ENCODE data around the gene DEXI. TPM values are rescaled to one million over a fixed set of nuclear protein-coding genes. Genes with fewer than 3 reads are reported as not detected.

DEXI gene
- total and polyA plus RNA-seq, 2 of the 13 experiments (the other 11 are each of a cell fraction or from before 2014, with no cell fraction given): 51.5 to 70.4 TPM

DNA sequence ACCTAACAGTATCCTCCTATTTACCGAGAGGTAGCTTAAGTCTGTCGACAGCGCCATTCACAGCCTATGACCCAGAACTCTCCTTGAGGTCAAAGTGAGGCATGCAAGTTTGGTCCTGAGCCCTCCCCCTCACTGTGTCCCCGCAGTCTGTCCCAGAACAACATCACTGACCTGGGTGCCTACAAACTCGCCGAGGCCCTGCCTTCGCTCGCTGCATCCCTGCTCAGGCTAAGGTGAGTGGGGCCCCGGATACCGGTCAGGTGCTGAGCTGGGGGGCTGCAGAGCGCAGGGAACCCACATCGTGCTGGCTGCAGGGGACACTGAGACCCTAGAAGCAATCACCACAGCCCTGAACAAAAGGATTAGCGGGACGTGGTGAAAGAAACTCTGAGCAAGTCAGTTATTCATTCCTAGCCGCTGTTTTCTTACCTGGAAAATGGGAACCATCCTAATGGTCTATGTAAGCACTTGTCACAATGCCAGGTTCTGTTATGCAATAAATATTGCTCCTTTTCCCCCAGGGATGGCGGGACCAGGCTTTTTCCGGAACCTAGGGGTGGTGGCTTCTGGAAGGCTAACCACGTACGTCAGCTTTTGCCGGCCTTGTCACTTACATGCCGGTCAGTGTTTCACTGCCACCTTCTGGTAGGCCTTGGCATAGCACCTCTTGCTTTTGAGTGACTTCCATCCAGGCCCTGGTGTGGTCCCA is 23.8 kb downstream of the DEXI start (continued):
- TF ChIP-seq, protein P1, sequence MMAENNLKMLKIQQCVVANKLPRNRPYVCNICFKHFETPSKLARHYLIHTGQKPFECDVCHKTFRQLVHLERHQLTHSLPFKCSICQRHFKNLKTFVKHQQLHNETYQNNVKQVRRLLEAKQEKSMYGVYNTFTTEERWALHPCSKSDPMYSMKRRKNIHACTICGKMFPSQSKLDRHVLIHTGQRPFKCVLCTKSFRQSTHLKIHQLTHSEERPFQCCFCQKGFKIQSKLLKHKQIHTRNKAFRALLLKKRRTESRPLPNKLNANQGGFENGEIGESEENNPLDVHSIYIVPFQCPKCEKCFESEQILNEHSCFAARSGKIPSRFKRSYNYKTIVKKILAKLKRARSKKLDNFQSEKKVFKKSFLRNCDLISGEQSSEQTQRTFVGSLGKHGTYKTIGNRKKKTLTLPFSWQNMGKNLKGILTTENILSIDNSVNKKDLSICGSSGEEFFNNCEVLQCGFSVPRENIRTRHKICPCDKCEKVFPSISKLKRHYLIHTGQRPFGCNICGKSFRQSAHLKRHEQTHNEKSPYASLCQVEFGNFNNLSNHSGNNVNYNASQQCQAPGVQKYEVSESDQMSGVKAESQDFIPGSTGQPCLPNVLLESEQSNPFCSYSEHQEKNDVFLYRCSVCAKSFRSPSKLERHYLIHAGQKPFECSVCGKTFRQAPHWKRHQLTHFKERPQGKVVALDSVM (CRISPR knock-in tag; IDR thresholded peaks at IDR 0.05): 0 out of 2 replicates have a peak, but pooled peaks have one; percentile 19
- TF ChIP-seq ZNF256 (CRISPR knock-in tag; conservative IDR thresholded peaks at IDR 0.05) (no peak), NRL (CRISPR knock-in tag; IDR thresholded peaks at IDR 0.05; ENCODE audit: borderline replicate concordance) (peak; percentile 65; the same call in 1 of the 2 replicates), ZNF251 (CRISPR knock-in tag; IDR thresholded peaks at IDR 0.05) (no peak), GATAD2A (CRISPR knock-in tag; IDR thresholded peaks at IDR 0.05) (peak; percentile 69), ADNP (CRISPR knock-in tag; IDR thresholded peaks at IDR 0.05) (no peak), ZNF230 (CRISPR knock-in tag; IDR thresholded peaks at IDR 0.05) (no peak), ZFP1 (CRISPR knock-in tag; IDR thresholded peaks at IDR 0.05) (no peak), LCORL (IDR thresholded peaks at IDR 0.05) (no peak), LCORL (CRISPR knock-in tag; IDR thresholded peaks at IDR 0.05) (peak; percentile 73; the same call in 1 of the 2 replicates), ZNF549 (CRISPR knock-in tag; IDR thresholded peaks at IDR 0.05) (no peak), ZSCAN25 (CRISPR knock-in tag; IDR thresholded peaks at IDR 0.05) (peak; percentile 52; the same call in 1 of the 2 replicates), ZNF264 (CRISPR knock-in tag; IDR thresholded peaks at IDR 0.05) (no peak), KAT7 (CRISPR knock-in tag; IDR thresholded peaks at IDR 0.05; ENCODE audit: borderline replicate concordance) (no peak)
- TF ChIP-seq, protein P2, sequence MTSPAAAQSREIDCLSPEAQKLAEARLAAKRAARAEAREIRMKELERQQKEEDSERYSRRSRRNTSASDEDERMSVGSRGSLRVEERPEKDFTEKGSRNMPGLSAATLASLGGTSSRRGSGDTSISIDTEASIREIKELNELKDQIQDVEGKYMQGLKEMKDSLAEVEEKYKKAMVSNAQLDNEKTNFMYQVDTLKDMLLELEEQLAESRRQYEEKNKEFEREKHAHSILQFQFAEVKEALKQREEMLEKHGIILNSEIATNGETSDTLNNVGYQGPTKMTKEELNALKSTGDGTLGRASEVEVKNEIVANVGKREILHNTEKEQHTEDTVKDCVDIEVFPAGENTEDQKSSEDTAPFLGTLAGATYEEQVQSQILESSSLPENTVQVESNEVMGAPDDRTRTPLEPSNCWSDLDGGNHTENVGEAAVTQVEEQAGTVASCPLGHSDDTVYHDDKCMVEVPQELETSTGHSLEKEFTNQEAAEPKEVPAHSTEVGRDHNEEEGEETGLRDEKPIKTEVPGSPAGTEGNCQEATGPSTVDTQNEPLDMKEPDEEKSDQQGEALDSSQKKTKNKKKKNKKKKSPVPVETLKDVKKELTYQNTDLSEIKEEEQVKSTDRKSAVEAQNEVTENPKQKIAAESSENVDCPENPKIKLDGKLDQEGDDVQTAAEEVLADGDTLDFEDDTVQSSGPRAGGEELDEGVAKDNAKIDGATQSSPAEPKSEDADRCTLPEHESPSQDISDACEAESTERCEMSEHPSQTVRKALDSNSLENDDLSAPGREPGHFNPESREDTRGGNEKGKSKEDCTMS (CRISPR knock-in tag; conservative IDR thresholded peaks at IDR 0.05): no peak
- TF ChIP-seq, protein P3, sequence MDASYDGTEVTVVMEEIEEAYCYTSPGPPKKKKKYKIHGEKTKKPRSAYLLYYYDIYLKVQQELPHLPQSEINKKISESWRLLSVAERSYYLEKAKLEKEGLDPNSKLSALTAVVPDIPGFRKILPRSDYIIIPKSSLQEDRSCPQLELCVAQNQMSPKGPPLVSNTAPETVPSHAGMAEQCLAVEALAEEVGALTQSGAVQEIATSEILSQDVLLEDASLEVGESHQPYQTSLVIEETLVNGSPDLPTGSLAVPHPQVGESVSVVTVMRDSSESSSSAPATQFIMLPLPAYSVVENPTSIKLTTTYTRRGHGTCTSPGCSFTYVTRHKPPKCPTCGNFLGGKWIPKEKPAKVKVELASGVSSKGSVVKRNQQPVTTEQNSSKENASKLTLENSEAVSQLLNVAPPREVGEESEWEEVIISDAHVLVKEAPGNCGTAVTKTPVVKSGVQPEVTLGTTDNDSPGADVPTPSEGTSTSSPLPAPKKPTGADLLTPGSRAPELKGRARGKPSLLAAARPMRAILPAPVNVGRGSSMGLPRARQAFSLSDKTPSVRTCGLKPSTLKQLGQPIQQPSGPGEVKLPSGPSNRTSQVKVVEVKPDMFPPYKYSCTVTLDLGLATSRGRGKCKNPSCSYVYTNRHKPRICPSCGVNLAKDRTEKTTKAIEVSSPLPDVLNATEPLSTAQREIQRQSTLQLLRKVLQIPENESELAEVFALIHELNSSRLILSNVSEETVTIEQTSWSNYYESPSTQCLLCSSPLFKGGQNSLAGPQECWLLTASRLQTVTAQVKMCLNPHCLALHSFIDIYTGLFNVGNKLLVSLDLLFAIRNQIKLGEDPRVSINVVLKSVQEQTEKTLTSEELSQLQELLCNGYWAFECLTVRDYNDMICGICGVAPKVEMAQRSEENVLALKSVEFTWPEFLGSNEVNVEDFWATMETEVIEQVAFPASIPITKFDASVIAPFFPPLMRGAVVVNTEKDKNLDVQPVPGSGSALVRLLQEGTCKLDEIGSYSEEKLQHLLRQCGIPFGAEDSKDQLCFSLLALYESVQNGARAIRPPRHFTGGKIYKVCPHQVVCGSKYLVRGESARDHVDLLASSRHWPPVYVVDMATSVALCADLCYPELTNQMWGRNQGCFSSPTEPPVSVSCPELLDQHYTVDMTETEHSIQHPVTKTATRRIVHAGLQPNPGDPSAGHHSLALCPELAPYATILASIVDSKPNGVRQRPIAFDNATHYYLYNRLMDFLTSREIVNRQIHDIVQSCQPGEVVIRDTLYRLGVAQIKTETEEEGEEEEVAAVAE (CRISPR knock-in tag; IDR thresholded peaks at IDR 0.05; ENCODE audit: borderline replicate concordance): peak; percentile 76; the same call in 1 of the 2 replicates
- TF ChIP-seq, protein P4, sequence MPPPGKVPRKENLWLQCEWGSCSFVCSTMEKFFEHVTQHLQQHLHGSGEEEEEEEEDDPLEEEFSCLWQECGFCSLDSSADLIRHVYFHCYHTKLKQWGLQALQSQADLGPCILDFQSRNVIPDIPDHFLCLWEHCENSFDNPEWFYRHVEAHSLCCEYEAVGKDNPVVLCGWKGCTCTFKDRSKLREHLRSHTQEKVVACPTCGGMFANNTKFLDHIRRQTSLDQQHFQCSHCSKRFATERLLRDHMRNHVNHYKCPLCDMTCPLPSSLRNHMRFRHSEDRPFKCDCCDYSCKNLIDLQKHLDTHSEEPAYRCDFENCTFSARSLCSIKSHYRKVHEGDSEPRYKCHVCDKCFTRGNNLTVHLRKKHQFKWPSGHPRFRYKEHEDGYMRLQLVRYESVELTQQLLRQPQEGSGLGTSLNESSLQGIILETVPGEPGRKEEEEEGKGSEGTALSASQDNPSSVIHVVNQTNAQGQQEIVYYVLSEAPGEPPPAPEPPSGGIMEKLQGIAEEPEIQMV (CRISPR knock-in tag; IDR thresholded peaks at IDR 0.05; ENCODE audit: low read depth): peak; percentile 80; the same call in 1 of the 2 replicates
